Colon (tissue), 2 donors: Measurements from ENCODE around the gene TRIO.

Experiments used
- FAIRE-seq: peaks from 2 replicates; lab custom pipeline; 2012; peaks lifted over from hg19 to GRCh38; lab: Jason Lieb, UNC
- donor health status: control.
- donor health status: control.

The TRIO gene

DNA sequence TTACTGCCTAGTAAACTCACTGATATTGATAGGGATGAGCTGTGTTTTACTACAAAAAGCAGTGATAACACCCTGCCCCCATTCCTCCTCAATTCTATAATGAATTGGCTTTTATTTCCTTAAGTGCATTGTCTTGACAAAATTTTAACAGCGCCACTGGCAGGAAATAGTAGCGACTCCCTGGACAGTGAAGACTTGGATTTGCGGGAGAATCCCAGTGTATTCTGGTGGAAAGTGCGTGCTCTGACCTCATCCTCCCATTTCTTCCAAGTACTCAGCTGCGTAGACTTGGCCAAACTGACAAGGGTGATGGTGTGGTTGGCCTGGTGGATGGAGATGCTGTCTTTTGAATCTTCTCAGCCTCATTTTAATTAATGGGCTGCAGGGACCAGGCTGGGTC lies 5.3 kb downstream of the TRIO start:
- no peak for FAIRE-seq

DNA sequence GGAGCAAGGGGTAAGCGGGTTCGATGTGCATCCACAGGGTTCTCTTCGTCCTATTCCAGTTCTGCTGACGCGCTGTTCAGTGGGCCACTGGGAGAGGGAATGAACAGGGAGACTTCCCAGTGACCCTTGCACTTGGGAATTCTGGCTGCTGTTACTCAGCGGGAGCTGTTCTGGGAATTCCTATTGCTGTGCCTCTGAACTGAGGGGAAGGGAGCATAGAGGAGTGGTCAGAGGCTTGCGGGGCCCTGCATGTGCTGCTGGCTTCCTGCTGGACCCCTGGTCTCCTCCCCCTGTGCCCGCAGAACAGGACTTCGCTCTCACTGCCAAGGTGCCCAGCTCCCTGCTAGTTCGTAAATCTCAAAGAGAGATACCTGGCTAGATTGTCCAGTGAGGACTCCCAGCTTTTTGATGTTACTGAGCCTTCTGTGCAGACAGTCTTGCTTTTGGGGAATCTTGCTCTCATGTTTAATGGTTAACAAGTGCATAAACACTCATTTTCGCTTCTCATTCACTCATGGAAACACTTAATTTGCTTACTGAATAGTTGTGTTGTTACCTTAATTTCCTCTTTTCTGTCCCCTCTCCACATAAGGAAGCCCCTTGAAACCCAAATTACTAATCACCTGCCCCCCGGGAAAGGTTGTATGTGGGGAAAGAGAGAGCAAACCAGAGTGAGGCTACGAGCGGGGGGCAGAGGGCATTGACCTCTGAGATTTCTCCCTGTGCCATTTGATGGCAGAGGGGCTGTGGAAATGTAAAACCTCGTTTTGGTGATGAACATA lies 5.9 kb downstream of the TRIO start:
- no peak for FAIRE-seq

DNA sequence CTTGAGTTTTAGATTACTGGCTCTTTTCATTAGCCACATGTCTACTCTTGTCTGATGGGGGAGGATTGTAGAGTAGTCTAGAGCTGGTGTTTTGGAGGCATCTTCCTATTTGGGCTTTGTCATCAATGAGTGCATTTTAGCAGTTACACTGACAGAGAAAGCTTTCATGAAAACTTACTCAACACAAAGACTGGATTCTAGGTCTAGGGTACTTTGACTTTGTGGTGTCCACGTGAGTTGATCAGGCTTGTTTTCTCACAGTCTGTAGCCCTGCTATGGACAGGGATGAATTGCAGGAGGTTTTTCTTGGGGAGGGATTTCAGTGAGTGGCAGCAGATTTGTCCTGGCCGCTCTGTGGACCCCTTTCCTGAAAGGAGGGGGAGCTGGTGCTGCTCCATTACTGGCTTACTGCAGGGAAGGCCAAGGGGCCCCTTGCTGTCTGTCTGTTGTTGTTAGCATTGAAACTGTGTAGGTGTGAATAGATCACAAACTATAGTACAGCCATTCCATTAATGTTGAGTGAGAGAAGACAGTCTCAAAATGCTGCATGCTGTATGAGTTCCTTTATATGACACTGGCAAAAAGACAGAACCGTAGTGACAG lies 6.6 kb downstream of the TRIO start:
- no peak for FAIRE-seq

DNA sequence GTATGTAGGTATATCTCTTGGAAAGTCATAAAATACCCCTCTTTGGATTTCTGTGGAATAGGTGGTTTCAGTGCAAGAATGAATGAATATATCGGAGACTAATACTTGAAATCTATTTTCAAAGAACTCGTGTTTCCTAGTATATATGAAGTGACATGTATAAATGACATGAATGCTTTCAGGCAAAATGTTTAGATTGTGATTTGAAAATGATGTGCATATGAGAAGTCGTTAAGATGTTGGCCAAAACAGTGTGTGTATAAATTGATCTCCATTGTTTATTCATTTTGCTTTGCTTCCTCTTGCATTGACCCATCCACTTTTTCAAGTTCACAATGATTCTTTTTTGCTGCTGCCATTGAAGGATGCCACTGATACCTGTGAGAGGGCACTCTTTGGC lies 8.3 kb downstream of the TRIO start:
- no peak for FAIRE-seq

DNA sequence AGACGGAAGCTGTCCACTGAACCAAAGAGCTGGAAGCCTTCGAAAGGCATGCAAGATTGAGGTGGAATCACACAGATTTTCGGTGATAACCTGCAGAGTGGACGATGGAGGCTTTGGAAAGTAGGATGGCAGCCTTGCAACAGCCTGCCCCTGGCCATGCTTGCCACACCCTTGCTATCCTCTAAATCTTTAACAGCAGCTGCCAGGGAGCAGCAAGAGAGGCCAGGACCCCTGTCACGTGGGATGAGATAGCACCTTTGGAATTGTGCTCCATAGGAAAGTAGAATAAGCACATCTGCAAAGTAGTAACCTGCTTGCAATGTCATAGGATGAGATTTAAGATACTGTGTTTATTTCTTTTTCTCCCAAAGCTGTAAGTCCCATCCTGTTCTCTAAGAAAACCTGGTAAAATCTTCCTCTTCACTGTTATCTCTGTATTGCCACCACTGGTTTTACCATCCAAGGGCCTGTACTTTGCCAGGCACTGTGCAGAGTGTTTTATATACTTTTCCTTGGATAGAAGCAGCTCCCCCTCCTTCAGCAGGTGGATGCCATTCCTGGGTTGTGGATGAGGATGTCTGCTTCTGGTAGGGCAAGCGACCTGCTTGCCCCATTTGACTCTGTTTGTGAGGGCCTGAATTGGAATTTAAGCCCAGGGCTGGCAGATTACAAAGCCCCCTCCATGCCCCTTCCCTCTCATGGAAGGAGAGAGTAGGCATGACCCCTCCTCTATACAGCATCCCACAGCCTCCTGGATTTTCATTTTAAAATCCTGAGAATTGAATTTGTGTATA lies 10.1 kb downstream of the TRIO start:
- FAIRE-seq: no peak

DNA sequence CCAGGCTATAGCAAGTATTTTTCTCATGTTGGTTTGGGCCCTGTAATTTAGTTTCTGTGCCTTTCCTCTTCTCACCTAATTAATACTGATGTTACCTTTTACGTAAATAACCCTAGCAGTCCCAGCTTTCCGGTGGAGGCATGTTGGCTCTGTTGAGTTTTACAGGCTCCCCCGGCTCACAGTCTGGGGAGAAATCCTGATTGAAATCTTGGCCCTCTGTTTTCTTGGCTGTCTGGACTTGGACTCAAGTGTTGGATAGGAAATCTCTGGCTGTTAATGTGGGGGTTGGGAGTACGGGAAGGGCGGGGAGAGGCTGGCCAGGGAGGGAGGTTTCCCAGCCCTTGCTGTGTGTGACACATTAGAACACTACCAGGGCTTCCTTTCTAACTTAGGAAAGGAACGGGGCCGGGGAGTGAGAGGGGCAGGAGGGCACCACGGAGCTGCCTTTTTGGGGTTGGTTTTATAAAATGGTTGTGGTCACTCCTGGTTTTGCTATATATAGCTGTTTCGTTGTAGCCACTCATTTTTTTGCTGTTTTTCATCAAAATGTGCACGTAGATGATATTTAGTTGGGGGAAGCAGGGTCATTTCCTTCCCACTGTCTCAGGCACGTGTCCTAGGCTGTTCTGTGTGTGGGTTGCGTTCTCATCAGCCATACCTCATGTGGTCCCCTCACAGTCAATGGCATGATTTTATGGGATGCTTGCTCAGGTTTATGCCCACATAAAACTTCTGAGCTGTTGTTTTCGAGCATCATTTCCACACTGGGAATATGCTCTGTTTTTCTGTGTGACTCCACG lies 11.0 kb downstream of the TRIO start:
- no peak for FAIRE-seq

DNA sequence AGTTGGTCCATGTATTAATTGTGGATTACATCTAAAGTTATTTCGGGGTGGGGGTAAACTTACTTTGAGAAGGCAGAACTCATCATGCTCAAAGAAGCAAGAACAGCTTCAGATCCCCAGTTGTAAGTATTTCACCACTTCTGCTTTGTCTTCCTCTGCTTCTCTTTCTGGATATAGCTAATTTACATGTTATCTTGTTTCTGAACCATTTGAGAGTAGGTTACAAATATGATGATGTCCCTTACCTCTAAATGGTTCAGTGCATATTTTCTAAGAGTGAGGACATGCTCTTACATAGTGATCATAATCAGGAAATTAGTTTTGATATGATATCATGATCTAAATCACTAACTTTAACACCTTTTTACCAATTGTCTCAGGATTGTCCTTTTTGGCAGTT lies 11.9 kb downstream of the TRIO start:
- no peak for FAIRE-seq

DNA sequence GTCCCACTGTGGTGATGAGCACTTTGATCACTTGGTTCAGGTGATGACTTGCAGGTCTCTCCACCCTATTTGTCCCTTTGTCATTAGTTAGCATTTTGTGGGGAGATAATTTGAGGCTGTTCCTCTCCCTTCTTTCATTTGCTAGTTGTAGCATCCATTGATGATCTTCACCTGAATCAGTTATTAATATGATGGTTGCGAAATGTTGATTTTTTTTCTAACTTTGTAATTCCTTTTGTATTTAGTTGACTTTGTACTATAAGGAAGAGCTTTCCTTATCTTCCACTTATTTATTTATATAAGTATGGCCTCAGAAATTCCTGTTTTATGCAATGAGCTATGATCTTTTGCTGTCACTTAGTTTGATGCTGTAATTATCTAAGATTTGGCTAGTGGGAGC lies 12.6 kb downstream of the TRIO start:
- FAIRE-seq: no peak

DNA sequence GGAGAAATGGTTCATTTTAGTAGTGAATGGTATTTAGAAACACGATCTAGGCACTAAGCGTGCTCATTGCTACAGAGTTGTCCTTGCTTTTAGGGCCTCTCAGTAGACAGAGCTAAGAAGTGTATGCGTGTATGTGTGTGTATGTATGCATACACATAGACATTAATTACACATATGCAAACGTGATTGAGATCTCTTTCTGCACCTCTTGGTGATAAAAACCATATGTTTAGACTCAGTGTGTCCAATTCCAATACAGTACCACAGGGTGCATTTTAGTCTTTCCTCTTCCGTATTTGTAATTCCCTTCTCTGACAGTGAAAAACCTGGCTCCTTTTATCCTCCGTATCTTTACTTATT lies 13.1 kb downstream of the TRIO start:
- FAIRE-seq: no peak

DNA sequence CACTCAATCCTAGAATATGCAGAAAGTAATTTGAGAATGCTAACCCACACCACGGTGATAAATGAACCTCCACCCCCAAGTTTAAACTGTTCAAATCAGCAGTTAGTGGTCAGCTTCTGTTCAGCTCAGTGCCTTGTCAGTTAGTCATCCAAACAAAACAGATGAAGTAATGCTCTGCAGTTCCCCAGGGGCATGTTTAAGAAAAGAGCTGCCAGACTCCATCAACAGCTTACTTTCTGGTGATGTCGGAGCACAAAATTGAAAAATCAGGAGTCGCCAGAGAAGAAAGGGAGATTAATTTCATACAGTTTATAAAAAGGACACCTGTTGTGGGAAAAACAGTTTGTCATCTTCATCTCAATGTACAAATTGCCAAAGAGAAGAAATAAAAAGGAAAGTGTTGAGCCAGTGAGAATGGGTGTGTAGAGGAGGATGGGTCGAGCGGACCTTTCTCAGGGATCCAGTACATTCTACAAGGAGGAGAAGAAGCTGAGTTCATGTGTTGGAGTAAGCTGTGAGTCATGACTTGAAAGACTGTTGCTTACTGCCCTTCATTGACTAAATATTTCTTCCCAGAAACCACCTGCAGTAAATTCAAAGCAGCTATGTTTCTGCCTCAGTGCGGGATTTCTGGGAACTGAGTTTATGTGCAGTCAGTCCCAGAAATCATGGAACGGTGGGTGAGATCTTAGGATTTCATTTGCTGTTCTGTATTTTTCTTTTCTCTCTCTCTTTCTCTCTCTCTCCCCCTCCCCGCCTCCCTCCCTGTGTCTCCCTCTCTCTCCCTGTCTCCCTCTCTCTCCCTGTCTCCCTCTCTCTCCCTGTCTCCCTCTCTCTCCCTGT lies 13.7 kb downstream of the TRIO start:
- FAIRE-seq: no peak

DNA sequence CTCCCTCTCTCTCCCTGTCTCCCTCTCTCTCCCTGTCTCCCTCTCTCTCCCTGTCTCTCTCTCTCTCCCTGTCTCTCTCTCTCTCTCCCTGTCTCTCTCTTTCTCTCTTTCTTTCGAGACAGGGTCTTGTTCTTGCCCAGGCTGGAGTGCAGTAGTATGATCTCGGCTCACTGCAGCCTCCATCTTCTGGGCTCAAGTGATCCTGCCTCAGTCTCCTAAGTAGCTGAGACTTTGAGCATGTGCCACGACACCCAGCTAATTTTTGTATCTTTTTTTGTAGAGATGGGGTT lies 14.3 kb downstream of the TRIO start:
- no peak for FAIRE-seq

DNA sequence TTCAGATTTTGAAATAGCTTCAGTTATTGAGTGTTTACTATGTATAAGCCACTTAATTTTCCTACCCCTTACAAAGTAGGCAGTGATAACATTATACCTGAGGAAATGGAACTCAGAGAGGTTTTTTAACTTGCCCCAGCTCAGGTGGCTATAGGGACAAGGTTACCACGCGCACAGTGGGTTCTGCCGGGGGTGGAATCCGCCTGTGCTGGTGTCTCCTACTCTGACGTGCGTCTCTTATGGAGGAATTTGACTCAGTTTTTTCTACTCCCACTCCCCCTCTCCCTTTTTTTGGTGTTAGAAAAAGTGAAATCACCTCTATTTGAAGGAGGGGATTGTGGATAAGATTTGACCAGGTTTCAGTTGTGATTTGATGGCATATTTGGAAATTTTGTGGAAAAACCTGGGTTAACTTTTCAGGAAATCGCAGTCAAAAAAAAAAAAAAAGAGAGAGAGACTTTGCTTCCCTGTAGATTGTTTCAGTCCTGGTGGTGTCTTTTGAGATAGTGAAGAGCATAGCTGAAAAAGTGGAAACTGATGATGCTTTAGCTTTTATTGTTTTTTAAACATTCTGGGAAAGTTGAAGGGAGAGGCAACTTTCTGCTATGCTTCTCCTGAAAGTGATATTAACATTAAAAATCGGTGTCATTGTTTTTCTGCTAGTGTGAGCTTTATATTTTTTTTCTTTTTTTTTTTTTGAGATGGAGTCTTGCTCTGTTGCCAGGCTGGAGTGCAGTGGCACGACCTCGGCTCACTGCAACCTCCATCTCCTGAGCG lies 15.9 kb downstream of the TRIO start:
- no peak for FAIRE-seq

DNA sequence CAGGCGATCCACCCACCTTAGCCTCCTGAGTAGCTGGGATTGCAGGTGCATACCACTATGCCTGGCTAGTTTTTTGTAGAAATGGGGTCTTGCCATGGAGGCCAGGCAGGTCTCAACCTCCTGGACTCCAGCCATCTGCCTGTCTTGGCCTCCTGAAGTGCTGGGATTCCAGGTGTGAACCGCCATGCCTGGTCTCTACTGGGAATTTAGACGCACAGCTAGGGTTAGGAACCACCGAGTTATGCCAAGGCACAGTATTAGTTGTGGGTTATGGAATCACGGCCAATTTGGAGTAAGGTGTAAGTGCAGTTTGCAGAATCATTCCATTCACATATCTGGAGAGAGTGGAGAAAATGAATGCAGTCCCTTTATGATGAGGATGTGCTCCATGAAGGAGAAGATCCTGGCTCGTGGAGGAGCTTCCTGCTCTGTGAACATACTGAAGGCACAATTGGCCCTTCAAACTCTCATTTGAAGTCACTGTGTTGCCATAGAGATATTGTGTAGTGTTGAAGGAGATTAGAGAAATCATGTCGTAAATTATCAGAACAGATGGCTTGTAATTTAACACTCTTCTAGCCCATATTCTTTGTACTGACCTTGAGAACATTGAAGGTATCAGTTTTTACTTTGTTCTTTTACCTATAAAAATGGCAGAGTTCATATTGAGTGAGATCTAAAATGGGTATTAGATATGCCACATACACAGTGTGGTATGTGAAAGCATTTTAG lies 18.8 kb downstream of the TRIO start:
- FAIRE-seq: no peak

DNA sequence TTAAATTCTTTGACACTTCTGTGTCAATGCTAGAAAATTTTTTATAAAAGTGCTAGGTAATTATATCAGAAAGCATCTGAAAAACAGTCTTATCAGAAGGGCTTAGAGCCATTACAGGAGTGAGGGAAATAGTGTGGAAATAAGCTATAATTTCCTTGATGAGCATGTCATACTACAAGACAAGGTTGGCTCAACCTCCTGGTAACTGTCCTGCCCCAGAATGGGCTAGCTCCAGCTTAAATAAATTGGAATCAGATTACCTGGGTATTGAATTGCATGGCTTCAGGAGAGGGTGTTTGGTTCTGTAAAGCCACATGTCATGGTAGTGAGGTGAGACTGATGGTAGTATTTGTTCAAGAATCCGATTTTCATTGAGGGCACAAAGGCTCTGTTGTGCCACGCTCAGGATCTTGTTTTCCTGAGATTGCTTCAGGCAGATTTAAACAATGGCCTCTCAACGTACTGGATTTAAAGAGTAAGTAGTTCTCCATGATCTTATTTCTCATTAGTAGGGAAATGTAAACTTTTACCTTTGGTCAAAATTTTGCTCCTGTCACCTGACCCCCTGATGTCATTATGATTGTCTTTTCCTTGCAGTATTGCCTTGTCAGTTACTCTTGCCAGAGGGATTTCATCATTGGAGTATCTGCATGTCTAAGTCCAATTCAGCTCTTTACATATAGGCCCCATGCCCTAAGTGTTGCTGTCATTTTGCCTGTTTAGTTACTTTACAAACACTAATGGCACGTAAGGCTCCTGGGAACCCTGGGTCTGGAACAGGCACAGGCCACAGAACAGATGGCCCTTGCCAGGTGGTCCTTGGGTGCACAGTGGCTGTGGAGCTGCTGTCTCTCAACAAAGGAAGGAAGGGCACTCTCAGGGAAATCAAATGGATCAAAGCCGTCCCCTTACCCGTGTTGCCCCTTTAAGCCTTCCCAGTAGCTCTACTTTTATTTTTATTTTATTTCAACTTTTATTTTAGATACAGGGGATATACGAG lies 21.3 kb downstream of the TRIO start:
- no peak for FAIRE-seq

DNA sequence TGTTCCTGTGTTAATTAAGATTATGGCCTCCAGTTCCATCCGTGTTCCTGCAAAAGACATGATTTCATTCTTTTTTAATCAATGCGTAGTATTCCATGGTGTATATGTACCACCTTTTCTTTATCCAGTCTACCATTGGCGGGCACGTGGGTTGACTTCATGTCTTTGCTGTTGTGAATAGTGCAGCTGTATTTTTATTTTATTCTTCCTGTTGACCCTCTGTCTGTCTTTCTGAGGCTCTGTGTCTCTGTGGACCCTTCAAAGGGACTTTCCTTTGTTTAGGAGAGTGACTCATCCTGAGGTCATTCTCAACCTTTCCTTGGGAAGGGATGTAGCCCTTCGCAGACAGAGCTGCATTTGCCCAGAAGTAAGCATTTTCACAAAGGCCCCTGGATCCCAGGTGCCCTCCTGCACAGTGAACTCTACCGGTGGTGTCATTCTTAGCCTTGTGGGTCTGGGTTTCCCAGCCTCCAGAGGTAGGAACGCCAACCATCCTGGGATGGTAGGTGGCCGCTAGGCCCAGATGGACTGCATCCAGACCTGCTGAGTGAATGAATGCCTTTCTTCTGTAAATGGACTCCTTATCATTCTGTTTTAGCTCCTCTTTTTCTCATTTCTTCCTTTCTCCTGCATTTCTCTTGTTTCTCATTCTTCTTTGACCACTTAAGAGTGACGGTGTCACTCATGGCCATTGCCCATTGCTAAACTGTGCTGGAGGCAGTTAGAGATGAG lies 22.4 kb downstream of the TRIO start:
- FAIRE-seq: no peak

DNA sequence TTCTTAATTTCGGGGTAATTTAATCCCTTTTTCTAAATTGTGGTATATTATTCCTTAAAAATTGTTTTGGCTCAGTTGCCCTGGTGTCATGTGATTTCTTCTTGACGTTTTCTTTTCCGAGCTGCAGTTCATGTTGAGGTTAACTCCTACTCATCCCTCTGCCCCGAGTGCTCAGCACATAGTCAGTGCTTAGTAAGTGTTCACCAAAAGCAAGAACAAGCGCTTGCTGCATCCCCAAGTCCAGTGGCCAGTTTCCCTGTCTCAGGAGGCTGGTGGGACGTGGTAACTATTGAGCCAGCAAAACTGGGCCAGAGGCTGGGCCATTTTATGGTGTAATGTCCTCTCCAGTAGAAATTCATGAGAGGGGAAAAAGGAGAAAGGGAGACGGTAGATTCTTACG lies 23.3 kb downstream of the TRIO start:
- FAIRE-seq: no peak

DNA sequence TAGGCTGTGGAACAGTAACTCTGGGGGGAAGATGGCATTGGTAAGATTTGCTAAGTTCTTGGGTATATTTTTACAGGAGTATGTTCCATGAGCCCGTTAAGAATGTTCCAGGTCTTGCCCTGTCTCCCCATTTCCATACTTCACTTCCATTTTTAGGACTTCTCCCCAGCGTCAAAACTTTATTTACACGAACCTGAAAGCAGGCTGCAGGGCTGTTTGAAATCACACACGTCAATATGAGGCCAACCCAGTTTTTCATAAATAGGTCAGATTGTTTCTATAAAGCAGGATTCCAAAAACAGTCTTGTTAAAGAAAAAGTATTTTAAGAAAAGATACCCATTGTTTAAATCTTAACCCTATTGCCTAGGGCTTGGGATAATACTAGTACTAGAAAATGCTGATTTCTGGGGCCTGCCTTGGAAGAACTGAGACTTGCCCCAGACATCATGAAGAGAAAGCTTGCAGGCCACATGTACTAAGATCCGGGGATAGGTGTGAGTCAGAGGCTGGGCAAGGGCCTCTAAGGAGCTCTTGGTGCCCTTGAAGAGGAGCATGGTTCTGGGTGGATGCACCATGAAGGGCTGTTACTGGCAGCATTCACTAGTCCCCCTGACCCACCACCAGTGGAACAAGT lies 24.2 kb downstream of the TRIO start:
- FAIRE-seq: no peak
